GM10266 (cell line): Measurements from ENCODE around the gene DENND1A.

ENCODE experiments used
- DNase-seq: peaks from one replicate; pipeline ENCODE4 v3.0.0; 2012; ENCODE audit errors: extremely low spot score
- TF ChIP-seq, protein P1 (sequence below): IDR thresholded peaks from 2 replicates; pipeline ENCODE4 v1.5.1; 2012; ENCODE audit warnings: mild to moderate bottlenecking, low read depth; ENCODE audit not compliant: control insufficient read depth, insufficient read depth; ENCODE audit errors: missing control alignments

DENND1A gene

DNA sequence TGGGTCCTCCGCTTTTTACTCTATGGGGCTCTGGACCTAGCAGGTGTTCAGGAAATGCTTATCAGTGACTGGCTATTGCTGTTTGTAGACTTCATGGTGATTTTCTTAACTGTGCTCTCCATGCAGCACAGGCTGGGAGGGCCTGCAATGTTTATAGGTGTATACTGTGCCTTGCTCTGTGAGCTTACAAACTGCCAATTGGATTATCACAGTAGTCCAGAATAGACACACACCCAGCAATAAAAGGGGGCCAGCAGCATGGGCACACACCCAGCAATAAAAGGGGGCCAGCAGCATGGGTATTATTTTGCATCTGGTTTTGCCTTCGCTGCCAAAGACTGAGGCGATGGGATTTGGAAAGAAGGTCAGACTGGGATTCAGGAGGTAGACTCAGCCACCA lies 473.9 kb downstream of the DENND1A start:
- no peak for DNase-seq
- TF ChIP-seq, protein P1, sequence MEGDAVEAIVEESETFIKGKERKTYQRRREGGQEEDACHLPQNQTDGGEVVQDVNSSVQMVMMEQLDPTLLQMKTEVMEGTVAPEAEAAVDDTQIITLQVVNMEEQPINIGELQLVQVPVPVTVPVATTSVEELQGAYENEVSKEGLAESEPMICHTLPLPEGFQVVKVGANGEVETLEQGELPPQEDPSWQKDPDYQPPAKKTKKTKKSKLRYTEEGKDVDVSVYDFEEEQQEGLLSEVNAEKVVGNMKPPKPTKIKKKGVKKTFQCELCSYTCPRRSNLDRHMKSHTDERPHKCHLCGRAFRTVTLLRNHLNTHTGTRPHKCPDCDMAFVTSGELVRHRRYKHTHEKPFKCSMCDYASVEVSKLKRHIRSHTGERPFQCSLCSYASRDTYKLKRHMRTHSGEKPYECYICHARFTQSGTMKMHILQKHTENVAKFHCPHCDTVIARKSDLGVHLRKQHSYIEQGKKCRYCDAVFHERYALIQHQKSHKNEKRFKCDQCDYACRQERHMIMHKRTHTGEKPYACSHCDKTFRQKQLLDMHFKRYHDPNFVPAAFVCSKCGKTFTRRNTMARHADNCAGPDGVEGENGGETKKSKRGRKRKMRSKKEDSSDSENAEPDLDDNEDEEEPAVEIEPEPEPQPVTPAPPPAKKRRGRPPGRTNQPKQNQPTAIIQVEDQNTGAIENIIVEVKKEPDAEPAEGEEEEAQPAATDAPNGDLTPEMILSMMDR: no peak

DNA sequence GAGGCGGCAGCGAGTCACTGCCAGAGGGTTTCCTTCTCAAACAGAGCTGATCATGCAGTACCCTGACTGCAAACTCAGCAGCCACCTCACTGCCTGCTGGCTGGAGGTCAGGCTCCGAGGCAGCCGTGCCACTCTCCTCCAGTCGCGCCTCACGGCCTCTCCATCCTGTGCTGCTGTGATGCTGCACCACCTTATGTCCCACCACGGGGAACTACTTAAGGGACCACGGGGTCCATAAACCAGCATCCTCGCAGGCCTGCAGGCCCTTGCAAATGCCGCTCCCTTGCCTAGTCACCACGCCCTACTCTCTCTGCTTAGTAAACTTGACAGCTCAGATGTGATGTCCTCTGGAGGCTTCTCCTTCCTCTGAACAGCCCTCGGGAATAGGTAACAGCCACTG lies 474.7 kb downstream of the DENND1A start:
- DNase-seq: no peak
- TF ChIP-seq, protein P1: no peak

DNA sequence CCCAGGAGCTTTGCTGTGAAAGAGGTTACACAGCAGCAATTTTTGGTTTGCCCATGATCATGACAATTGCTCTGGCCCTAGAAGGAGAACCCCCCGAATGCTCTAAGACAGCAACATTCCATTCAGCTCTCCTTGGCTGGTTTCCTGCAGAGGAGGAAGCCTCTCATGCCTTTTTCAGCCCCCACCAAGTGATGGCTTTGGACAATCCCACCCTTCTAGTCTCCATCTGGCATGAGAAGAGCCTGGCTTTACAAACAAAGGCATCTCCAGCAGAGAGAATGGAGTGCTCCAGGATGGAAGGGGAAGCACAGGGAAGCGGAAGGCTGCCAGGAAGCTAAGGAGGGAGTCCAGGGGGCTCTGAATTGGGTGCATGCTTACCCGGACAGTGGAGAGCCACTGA lies 475.6 kb downstream of the DENND1A start:
- TF ChIP-seq, protein P1: no peak

DNA sequence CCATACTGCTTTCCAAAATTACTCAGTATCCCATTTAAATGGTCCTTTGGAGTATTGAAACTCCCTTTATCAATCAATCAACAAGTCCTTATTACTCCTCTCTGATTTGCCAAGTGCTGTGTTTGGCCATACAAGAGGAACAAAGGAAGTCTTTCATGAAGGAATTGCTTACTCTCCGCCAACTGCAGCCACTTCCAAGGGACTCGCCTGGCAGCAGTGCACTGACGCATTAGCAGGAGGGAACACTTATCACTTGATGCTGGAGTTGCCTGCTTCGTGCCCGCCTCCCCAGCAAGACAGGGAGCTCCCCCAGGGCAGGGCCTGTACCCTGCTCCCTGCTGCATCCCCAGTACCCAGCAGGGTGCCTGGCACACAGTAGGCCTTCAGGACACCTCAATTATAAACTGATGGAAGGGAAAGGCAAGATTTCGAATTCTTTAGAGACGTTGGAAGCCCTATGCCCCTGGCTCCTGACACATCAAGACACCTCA lies 476.1 kb downstream of the DENND1A start:
- no peak for DNase-seq
- TF ChIP-seq, protein P1: no peak

More for the DNA sequence above, 475.6 kb downstream of the DENND1A start:
- DNase-seq: no peak

DNA sequence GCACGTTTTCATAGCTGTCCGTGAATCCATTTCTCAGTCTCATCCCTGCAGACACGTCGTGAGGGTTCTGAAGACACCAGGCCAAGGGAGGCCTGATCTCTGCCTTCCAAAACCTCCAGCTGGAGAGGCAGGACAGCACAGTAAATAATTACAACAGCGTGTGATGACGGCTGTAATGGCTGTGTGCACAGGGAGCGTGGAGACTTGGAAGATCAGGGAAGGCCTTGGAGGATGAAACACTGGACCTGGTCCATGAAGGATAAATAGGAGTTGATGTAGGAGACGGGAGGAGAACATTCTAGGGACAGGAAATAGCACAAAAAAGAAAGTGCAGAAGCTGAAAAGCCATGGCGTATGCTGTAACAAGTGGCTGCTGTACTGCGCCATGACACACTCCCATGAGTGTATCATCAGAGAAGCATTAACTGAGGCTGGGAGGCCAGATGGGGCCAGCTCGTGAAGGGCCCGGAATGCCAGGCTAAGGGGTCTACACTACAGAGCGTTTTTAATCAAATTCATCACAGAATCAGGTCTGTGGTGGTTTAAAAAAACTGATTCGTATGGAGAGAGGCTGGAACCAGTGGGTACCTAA lies 476.8 kb downstream of the DENND1A start:
- TF ChIP-seq, protein P1: no peak

DNA sequence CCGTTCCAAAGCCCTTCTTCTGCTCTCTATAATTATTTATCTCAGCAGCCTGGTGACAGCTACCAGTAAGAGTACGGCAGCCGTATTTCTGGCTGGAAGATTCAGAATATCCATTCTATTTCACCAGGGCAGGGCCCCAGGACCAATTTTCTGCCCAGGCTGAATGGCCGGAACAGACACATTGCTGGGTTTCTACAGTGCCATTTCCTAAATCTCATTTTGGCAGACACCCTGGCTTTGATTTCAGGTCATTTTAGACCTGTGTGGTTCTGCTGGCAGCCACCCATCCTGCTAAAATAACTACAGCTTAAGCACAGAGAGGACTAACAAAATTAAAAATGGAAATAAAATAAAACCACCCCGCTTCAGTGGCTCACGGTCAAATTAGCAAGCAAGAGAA lies 478.9 kb downstream of the DENND1A start:
- TF ChIP-seq, protein P1: no peak

More for the DNA sequence above, 476.8 kb downstream of the DENND1A start:
- no peak for DNase-seq

DNA sequence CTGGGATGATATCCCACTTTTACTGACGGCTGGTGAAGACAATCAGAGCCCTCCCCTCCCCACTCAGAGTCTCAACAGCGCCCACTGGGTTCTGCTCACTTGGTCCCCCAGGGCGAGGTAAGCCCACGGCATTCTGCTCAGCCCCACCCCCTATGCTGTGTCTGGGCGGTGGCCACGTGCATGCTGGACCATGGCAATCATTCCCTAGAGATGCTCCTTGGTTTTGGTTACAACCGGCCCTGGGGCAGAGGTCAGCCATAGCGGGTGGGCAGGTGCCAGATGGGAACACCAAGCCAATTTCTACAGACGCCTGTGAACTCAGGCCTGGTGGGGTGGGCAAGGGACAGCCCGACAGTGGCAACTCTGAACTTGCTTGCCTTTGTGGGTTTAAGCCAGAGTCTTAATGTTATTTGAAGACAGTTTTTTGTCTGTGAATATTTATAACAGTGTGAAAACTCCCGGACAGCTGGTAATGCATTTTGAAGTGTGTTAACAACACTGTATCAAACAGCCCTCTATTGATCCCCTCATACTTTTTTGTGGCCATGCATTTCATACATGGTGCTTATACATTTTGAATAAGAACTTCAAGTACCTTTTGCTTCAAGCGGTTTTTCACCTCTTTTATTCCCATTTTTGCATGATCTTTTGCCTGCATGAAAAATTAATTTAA lies 479.7 kb downstream of the DENND1A start:
- no peak for DNase-seq
- TF ChIP-seq, protein P1: no peak

More for the DNA sequence above, 478.9 kb downstream of the DENND1A start:
- no peak for DNase-seq
